HepG2 (cell line): ENCODE measurements around the gene DMGDH. TPM values are rescaled to one million over a fixed set of nuclear protein-coding genes. Genes with fewer than 3 reads are reported as not detected.

Experiments
- ATF7 ChIP-seq, 2 experiments: fragments of 450-650 bp in 1 of 2; sonication (generic) in 1 of 2; formaldehyde crosslinking in 1 of 2; IDR thresholded peaks; 2 replicates each; pipeline versions ENCODE4 v1.4.0 to v1.6.1; 2016 to 2020; ENCODE audit warnings: antibody characterized with exemption in 1 of 2, mild to moderate bottlenecking in 1 of 2, missing genetic modification reagents in 1 of 2
- KLF13 ChIP-seq: sonication (generic); formaldehyde crosslinking; IDR thresholded peaks from 2 replicates; pipeline ENCODE4 v1.4.0; 2020; ENCODE audit warnings: mild to moderate bottlenecking, missing genetic modification reagents
- MYNN ChIP-seq: sonication (generic); formaldehyde crosslinking; IDR thresholded peaks from 2 replicates; pipeline ENCODE4 v1.4.0; 2020; ENCODE audit warnings: mild to moderate bottlenecking, low read depth, missing genetic modification reagents
- PCBP2 ChIP-seq: fragments of 200-400 bp; formaldehyde crosslinking; optimal IDR thresholded peaks from 2 replicates; pipeline ENCODE3; 2018; ENCODE audit warnings: low read length, low read depth; ENCODE audit not compliant: poor library complexity, severe bottlenecking
- SMYD3 ChIP-seq: sonication (generic); formaldehyde crosslinking; IDR thresholded peaks from 2 replicates; pipeline ENCODE4 v1.8.1; 2023; ENCODE audit warnings: mild to moderate bottlenecking, missing genetic modification reagents
- ZNF496 ChIP-seq: sonication (generic); formaldehyde crosslinking; IDR thresholded peaks from 2 replicates; pipeline ENCODE4 v1.8.1; 2023; ENCODE audit warnings: mild to moderate bottlenecking, moderate library complexity, missing genetic modification reagents; ENCODE audit not compliant: insufficient replicate concordance
- polyA plus RNA-seq, 8 experiments: library from polyadenylated mRNA; depleted of rRNA in 3 of 8; stranded (reverse) in 7 of 8; unstranded in 1 of 8; fragments of >200 nt; fragmentation: Illumina TruSeq in 4 of 8; extraction: Trizol in 4 of 8; gene quantifications; 2 replicates each; pipeline versions ENCODE4 v1.2.1 to v1.2.3, GENCODE V29; 2011 to 2016; ENCODE audit warnings: low read depth in 4 of 8, missing spikeins in 1 of 8, mixed read lengths in 1 of 8; ENCODE audit not compliant: insufficient read depth in 1 of 8
- total RNA-seq, 5 experiments: library from RNA; depleted of rRNA; stranded (reverse); fragments of >200 nt; fragmentation: Illumina TruSeq; extraction: Trizol; gene quantifications; 2 replicates each; pipeline ENCODE4 v1.2.3, GENCODE V29; 2016; ENCODE audit warnings: low read depth in 1 of 5
- TF ChIP-seq, protein P1 (sequence below): sonication (generic); formaldehyde crosslinking; IDR thresholded peaks from 2 replicates; pipeline ENCODE4 v1.5.1; 2020; ENCODE audit warnings: missing genetic modification reagents, mild to moderate bottlenecking, borderline replicate concordance
- TF ChIP-seq, protein P2 (sequence below), 2 experiments: sonication (generic) in 1 of 2; formaldehyde crosslinking in 1 of 2; IDR thresholded peaks; 2 replicates each; pipeline versions ENCODE4 v1.4.0 to v1.6.1; 2018 to 2020; ENCODE audit warnings: missing genetic modification reagents in 2 of 2, borderline replicate concordance in 1 of 2, low read depth in 1 of 2, mild to moderate bottlenecking in 1 of 2, missing biosample characterization in 1 of 2
- TF ChIP-seq, protein P3 (sequence below): sonication (generic); formaldehyde crosslinking; IDR thresholded peaks from 2 replicates; pipeline ENCODE4 v1.5.1; 2020; ENCODE audit warnings: mild to moderate bottlenecking, missing genetic modification reagents, moderate library complexity
- TF ChIP-seq, protein P4 (sequence below), 2 experiments: fragments of 450-650 bp in 1 of 2; sonication (generic) in 1 of 2; formaldehyde crosslinking in 1 of 2; IDR thresholded peaks; 2 replicates each; pipeline versions ENCODE4 v1.6.1 to v1.8.0; 2016 to 2022; ENCODE audit warnings: antibody characterized with exemption in 1 of 2, mild to moderate bottlenecking in 1 of 2, missing genetic modification reagents in 1 of 2
- TF ChIP-seq, protein P5 (sequence below): sonication (generic); formaldehyde crosslinking; IDR thresholded peaks from 2 replicates; pipeline ENCODE4 v1.8.0; 2022; ENCODE audit warnings: mild to moderate bottlenecking, missing genetic modification reagents, borderline replicate concordance

DMGDH gene
- total and polyA plus RNA-seq, 2 of the 13 experiments (the other 11 are each of a cell fraction or from before 2014, with no cell fraction given), result 3.6 to 7.9 TPM

DNA sequence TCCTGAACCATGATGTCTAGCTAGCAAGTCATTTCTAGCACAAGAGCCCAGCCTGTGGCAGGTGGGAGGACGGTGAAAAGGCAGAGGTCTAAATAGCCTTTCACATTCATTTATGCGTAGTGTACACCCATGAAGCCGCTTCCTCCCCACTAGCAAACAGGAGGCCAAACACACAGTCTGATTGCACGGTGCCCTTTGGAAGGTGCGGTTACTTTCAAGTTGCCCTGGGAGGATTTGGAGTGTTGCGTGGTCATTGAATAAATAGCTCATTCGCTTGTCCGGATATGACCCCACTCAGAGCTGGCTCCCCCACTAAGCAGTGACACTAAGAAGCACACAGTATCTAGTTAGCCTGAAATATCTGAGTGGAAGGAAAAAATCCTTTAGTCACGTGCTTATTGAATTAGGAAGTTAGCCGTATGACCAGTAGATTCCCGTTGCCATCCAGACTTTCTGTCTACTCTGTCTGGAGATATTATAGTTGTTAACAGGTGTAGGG, 83.7 kb downstream of the DMGDH start (continued):
- TF ChIP-seq, protein P1, sequence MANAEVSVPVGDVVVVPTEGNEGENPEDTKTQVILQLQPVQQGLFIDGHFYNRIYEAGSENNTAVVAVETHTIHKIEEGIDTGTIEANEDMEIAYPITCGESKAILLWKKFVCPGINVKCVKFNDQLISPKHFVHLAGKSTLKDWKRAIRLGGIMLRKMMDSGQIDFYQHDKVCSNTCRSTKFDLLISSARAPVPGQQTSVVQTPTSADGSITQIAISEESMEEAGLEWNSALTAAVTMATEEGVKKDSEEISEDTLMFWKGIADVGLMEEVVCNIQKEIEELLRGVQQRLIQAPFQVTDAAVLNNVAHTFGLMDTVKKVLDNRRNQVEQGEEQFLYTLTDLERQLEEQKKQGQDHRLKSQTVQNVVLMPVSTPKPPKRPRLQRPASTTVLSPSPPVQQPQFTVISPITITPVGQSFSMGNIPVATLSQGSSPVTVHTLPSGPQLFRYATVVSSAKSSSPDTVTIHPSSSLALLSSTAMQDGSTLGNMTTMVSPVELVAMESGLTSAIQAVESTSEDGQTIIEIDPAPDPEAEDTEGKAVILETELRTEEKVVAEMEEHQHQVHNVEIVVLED, result peak; percentile 63; the same call in 1 of the 2 replicates
- TF ChIP-seq ATF7 (IDR thresholded peaks at IDR 0.05) (peak; percentile 49), ATF7 (CRISPR knock-in tag; IDR thresholded peaks at IDR 0.05) (peak; percentile 94), MYNN (peak; percentile 52; the same call in 1 of the 2 replicates), PCBP2 (no peak), ZNF496 (CRISPR knock-in tag) (no peak), SMYD3 (CRISPR knock-in tag) (no peak), KLF13 (CRISPR knock-in tag) (0 out of 2 replicates have a peak, but pooled peaks have one; percentile 49)
- TF ChIP-seq, protein P2, sequence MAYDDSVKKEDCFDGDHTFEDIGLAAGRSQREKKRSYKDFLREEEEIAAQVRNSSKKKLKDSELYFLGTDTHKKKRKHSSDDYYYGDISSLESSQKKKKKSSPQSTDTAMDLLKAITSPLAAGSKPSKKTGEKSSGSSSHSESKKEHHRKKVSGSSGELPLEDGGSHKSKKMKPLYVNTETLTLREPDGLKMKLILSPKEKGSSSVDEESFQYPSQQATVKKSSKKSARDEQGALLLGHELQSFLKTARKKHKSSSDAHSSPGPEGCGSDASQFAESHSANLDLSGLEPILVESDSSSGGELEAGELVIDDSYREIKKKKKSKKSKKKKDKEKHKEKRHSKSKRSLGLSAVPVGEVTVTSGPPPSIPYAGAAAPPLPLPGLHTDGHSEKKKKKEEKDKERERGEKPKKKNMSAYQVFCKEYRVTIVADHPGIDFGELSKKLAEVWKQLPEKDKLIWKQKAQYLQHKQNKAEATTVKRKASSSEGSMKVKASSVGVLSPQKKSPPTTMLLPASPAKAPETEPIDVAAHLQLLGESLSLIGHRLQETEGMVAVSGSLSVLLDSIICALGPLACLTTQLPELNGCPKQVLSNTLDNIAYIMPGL (CRISPR knock-in tag; IDR thresholded peaks at IDR 0.05; ENCODE audit: borderline replicate concordance in 1 of 2, low read depth in 1 of 2), result peak in 1 of 2 experiments; percentile 85; a peak in 3 of 4 replicates
- TF ChIP-seq, protein P3, sequence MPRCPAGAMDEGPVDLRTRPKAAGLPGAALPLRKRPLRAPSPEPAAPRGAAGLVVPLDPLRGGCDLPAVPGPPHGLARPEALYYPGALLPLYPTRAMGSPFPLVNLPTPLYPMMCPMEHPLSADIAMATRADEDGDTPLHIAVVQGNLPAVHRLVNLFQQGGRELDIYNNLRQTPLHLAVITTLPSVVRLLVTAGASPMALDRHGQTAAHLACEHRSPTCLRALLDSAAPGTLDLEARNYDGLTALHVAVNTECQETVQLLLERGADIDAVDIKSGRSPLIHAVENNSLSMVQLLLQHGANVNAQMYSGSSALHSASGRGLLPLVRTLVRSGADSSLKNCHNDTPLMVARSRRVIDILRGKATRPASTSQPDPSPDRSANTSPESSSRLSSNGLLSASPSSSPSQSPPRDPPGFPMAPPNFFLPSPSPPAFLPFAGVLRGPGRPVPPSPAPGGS (CRISPR knock-in tag), result no peak
- TF ChIP-seq, protein P4, sequence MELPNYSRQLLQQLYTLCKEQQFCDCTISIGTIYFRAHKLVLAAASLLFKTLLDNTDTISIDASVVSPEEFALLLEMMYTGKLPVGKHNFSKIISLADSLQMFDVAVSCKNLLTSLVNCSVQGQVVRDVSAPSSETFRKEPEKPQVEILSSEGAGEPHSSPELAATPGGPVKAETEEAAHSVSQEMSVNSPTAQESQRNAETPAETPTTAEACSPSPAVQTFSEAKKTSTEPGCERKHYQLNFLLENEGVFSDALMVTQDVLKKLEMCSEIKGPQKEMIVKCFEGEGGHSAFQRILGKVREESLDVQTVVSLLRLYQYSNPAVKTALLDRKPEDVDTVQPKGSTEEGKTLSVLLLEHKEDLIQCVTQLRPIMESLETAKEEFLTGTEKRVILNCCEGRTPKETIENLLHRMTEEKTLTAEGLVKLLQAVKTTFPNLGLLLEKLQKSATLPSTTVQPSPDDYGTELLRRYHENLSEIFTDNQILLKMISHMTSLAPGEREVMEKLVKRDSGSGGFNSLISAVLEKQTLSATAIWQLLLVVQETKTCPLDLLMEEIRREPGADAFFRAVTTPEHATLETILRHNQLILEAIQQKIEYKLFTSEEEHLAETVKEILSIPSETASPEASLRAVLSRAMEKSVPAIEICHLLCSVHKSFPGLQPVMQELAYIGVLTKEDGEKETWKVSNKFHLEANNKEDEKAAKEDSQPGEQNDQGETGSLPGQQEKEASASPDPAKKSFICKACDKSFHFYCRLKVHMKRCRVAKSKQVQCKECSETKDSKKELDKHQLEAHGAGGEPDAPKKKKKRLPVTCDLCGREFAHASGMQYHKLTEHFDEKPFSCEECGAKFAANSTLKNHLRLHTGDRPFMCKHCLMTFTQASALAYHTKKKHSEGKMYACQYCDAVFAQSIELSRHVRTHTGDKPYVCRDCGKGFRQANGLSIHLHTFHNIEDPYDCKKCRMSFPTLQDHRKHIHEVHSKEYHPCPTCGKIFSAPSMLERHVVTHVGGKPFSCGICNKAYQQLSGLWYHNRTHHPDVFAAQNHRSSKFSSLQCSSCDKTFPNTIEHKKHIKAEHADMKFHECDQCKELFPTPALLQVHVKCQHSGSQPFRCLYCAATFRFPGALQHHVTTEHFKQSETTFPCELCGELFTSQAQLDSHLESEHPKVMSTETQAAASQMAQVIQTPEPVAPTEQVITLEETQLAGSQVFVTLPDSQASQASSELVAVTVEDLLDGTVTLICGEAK (IDR thresholded peaks at IDR 0.05), result no peak
- TF ChIP-seq, protein P4 (CRISPR knock-in tag; IDR thresholded peaks at IDR 0.05), result peak; percentile 77; the same call in 1 of the 2 replicates
- TF ChIP-seq, protein P5, sequence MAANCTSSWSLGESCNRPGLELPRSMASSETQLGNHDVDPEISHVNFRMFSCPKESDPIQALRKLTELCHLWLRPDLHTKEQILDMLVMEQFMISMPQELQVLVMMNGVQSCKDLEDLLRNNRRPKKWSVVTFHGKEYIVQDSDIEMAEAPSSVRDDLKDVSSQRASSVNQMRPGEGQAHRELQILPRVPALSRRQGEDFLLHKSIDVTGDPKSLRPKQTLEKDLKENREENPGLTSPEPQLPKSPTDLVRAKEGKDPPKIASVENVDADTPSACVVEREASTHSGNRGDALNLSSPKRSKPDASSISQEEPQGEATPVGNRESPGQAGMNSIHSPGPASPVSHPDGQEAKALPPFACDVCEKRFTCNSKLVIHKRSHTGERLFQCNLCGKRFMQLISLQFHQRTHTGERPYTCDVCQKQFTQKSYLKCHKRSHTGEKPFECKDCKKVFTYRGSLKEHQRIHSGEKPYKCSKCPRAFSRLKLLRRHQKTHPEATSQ (CRISPR knock-in tag), result no peak
